GM19025 (cell line): ENCODE data around the gene PNKD.

Source experiments
- ATAC-seq: cut with Tn5 transposase; IDR thresholded peaks from one replicate; pipeline ENCODE4 v1.9.1; 2021; ENCODE audit warnings: mild to moderate bottlenecking, low read depth, moderate library complexity; ENCODE audit not compliant: unreplicated experiment

Gene PNKD

DNA sequence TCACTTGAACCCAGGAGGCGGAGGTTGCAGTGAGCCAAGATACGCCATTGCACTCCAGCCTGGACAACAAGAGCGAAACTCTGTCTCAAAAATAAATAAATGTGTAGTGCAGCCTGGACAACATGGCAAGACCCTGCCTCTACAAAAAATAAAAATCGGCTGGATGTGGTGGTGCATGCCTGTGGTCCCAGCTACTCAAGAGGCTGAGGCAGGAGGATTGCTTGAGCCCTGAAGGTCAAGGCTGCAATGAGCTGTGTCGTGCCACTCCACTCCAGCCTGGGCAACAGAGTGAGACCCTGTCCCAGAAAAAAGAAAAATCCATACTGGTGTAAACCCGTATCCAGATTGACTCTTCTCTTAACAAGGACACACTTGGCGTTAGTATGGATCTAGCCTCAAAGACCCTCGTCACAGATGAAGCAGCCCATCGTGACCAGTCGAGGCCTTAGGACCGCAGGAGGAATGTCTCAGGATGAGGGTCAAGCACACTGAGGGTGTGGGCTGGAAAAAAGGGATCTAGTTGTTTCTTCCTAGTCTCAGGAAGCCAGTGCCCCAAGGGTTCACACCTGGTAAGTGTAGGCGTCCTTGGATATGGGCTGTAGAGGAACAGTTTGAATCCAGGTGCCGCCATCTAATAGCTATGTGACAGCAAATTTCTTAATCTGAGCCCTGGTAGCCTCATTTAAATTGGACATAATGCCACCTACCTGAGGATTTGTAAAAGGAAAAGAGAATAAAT lies 13.5 kb upstream of the PNKD start:
- peak; percentile 6 for ATAC-seq

- peak; percentile 43 for ATAC-seq
Measured at GRCh38 chr2:218257390-218257981, 12.8 kb upstream of the PNKD start.

DNA sequence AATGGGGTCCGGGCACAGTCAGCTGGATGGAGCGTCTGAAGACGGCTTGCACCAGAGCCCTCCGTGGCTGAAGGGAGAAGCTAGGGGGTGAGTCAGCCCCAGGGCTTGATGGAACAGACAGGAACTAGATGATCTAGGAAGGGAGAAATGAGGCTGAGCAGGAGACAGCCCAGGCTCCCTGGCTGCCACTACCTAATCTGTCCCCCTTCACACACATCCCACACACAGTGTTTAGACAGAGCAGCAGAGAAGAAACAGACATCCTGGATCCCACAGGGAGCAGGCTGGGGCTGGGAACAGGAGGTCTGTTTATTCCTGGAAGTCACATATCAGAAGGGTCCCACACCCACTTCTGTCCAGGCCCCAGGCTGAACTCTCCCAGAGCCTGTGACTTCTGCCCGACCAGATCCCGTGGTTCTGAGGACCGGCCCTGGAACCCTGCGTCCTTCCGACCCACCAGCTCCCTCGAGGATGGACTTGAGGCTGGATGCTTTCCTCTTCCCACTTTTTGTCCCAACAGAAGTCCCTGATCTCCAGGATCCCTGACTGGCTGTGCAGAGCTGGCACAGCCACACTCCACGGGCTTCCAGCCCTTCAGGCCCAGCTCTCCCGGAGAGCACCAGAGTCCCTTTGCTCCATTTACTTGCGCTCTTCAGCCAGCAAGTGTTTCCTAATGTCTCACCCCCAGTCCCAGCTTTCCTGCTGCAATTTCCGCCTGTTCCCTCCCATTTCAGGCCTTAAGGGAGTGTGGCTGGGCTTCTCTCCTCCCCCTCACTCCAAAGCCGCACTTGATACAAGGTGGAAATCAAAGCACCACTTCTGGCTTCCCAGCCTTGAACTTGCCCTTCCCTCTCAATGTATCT lies 11.0 kb upstream of the PNKD start:
- no peak for ATAC-seq

- ATAC-seq, result no peak
Measured at GRCh38 chr2:218260166-218260565, 10.2 kb upstream of the PNKD start.

DNA sequence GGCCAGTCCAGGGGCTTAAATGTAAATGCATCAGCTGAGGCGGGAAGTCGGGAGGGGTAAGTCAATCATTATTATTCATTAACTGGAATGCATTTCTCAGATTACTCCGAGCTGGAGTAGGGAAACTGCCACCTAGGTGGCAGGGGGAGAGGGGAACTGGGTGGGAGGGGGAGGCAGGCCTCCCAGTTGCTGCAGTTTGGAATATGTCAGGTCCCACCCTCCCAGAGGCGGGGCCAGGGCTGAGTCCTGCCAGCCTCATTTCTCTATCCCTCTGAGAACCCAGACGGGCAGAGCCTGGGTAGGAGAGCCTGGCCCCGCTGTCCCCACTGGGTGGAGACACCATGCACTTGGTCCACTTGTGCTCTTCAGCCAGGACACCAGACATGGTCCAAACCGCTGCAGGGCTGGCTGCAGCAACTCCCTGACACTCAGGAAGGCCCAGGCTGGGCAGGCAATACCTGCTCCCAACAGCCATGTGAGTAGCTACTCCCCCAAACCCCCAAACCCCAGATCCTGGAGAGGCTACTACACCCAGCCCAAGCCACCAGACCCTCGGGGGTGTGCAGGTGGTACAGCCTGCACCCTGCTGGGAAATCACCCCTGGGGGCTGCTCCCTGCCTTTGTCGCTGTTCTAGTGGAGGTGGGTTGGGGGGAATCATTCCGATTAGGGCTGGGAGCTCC lies 9.4 kb upstream of the PNKD start, which contains the start of gene GPBAR1:
Gene GPBAR1 (plus strand): TSS at position 274 of the 681 bp plus-strand sequence. CDS start 1,710 bp downstream, outside the sequence.
- ATAC-seq, result no peak

DNA sequence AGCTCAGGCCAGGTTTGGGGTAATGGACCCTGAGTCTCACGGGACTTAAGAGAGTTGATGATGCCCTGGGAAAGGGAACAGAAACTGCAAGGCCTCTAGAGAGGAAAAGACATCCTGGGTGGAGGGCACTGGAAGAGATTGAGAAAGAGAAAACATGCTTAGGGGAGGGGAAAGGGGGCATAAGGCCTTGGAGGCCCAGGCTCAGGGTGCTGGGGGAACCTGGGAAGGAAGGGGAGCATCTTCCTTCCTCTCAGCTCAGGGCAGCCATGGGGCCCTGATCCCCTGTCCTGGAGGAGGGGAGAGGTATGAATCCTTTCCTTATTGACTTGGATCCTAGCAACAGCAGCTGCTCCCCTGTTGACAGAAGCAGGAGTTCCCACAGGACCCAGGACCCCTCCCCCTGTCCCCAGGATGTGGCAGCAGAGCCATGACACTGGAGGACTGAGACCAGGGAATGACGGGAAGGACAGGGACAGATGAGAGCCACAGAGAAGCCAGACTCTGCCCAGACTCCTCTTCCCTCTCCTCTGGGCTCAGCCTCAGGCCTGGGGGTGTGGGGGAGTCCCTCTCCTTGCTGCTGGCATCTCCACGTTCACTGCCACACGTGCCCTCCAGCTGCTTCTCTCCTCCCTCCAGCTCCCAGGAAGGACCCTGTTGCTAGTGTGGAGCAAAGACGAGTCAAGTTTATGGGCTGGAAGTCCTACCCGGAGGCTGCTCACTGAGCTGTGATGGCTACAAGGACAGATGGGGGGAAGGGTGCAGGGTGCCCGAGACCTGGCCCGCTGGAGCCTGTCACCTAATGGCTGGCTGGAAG lies 8.7 kb upstream of the PNKD start:
- no peak for ATAC-seq

GRCh38 chr2:218262237-218262600 lies 8.1 kb upstream of the PNKD start:
- no peak for ATAC-seq

- ATAC-seq, result no peak
Measured at GRCh38 chr2:218262631-218263586, 7.4 kb upstream of the PNKD start.

GRCh38 chr2:218263817-218264641 lies 6.3 kb upstream of the PNKD start:
- no peak for ATAC-seq

DNA sequence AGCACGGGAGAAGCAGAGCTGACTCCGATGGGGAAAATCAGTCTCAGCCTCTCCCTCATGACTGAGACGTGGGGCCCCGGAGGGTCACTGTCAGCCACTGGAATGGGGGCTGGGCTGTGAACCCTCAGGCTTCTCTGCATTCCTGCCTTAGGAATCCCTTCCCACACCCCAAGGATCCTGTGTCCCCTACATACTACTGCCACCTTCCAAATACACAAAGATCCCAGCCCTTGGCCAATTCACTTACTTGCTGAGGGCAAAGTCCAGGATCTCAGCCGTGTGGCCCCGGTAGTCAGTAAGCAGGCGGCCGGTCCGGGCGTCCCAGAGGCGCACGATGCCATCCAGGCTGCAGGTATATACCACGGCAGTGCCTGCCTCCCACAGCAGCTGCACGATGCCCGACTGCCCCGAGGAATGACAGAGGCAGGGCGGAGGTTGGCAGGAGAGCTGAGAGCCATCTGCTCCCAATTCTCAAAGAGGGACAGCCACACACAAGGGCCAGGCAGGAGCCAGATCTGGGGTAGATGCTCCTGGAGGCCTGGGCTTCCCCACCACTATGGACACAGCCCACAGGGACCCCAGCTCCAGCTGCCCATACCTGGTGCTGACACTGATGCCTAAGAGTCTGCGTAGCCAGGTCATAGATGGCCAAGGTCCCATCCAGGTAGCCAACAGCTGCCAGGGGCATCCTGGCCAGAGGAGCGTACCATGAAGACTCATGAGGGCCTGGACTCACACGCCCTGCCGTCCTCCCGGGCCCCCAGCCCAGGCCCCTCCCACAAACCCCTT lies 5.4 kb upstream of the PNKD start:
- ATAC-seq, result no peak

- ATAC-seq, result no peak
Measured at GRCh38 chr2:218265626-218266025, 4.7 kb upstream of the PNKD start.

- no peak for ATAC-seq
Measured at GRCh38 chr2:218266316-218266979, 3.9 kb upstream of the PNKD start.

GRCh38 chr2:218267259-218267658 lies 3.1 kb upstream of the PNKD start:
- no peak for ATAC-seq

GRCh38 chr2:218270721-218271486 lies 585 bp downstream of the PNKD start:
- ATAC-seq, result no peak

DNA sequence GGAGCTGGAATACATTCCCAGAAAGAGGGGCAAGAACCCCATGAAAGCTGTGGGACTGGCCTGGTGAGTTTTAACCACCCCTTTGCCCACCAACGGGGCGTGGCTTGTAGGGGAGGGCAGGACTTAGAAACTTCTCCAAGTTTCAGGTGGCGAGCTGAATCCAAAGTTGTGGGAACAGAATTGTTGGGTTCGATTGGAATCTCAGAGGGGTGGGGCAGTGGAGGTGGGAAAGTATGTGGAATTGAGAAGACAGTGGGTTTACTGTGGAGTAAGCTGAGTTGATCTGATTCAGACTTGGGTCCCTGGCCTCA lies 1.1 kb downstream of the PNKD start:
- no peak for ATAC-seq

DNA sequence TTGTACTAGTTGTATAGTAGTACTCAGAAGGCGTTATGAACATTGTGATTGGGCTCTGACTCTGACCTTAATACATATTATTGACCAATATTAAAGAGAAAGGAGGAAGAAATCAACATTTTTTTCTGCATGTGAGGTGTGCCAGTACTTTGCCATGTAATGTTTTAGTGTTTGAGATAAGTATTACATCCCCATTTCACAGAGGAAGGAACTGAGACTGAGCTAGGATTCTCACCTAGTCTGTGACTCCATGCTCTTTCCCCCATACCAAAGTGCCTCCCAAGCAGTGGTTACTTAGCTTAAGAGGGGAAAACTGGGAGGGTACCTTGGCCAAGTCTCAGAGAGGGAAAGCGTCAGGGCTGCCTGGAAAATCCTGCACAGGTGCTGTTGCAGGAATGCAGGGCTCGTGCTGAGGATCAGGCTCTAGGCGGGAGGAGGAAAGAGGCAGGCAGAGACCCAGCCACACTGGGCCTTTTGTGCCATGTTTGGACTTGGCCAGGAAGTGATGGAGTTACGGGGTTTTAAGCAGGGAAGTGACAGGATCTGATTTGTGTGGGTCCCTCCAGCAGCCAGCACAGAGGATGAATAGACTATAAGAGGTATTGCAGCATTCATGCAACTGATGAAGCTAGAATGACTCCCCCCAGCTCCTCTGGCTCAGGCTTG lies 1.7 kb downstream of the PNKD start:
- ATAC-seq, result no peak
